HepG2 (cell line): ENCODE data around the gene SPART. TPM values are rescaled to one million over a fixed set of nuclear protein-coding genes. Genes with fewer than 3 reads are reported as not detected.

ENCODE experiments used
- ATAC-seq: fragments of 200-7000 bp; cut with Tn5 transposase; 3 replicates; pipeline ENCODE4 v1.9.1; 2020; ENCODE audit warnings: mild to moderate bottlenecking, moderate library complexity
- BruUV-seq: library from RNA; stranded (reverse); fragments of 400-500 nt; replicated peaks from 2 replicates; lab custom pipeline; 2021; lab: Mats Ljungman, UMichigan
- CTCF ChIA-PET: fragments of 300-600 bp; formaldehyde crosslinking; extraction: SDS; loops from one replicate; lab custom pipeline; 2021; ENCODE audit warnings: low total read pairs, inconsistent platforms, low intra/inter-chr PET ratio; lab: Yijun Ruan, JAX
- POLR2A ChIA-PET: fragments of 350-600 bp; sonication (Branson Sonifier 250); formaldehyde crosslinking; loops from one replicate; lab custom pipeline; 2020; ENCODE audit warnings: antibody characterized with exemption, inconsistent platforms; lab: Yijun Ruan, JAX
- DNase-seq: peaks from one replicate; pipeline ENCODE4 v3.0.0-alpha.2; 2015; ENCODE audit warnings: low spot score
- FAIRE-seq: peaks from 3 replicates; lab custom pipeline; 2011; peaks lifted over from hg19 to GRCh38; lab: Jason Lieb, UNC
- H2AFZ ChIP-seq: one replicate; pipeline ENCODE4 v1.6.1; 2011; ENCODE audit warnings: low read length, inconsistent platforms
- H3K27ac ChIP-seq: fragments of 300-600 bp; 3 replicates; pipeline ENCODE4 v1.8.0; 2011; ENCODE audit warnings: mixed run types, mild to moderate bottlenecking, mixed read lengths, low read length, inconsistent platforms; ENCODE audit not compliant: insufficient read depth; ENCODE audit errors: extremely low read length
- H3K27me3 ChIP-seq, 2 experiments: fragments of 200-600 bp in 1 of 2; 2 replicates in 1 of 2; 3 replicates in 1 of 2; pipeline versions ENCODE4 v1.6.0 to v1.8.0; 2011; ENCODE audit warnings: low read length in 2 of 2, mild to moderate bottlenecking in 2 of 2, moderate library complexity in 2 of 2, inconsistent platforms in 1 of 2; ENCODE audit not compliant: insufficient read depth in 2 of 2, control insufficient read depth in 1 of 2
- H3K36me3 ChIP-seq, 2 experiments: fragments of 200-600 bp in 1 of 2; replicated peaks in 1 of 2; 2 replicates in 1 of 2; 3 replicates in 1 of 2; pipeline versions ENCODE4 v1.5.1 to v1.8.0; 2011; ENCODE audit warnings: low read length in 2 of 2, inconsistent platforms in 1 of 2; ENCODE audit not compliant: insufficient read depth in 2 of 2, control insufficient read depth in 1 of 2
- H3K4me1 ChIP-seq: 2 replicates; pipeline ENCODE4 v1.5.1; 2012; ENCODE audit warnings: low read length, inconsistent platforms; ENCODE audit not compliant: insufficient read depth
- H3K4me2 ChIP-seq: 2 replicates; pipeline ENCODE4 v1.6.0; 2011; ENCODE audit warnings: low read depth, low read length, inconsistent platforms
- H3K4me3 ChIP-seq, 3 experiments: fragments of 200-600 bp in 1 of 3; sonication (generic), shearing (Covaris generic) in 1 of 3; replicated peaks in 1 of 3; 2 replicates each; pipeline ENCODE4 v1.5.1; 2011 to 2016; ENCODE audit warnings: low read length in 3 of 3, inconsistent platforms in 2 of 3, low read depth in 2 of 3, mild to moderate bottlenecking in 2 of 3, control low read depth in 1 of 3, mixed read lengths in 1 of 3; ENCODE audit not compliant: insufficient read depth in 1 of 3
- H3K79me2 ChIP-seq: one replicate; pipeline ENCODE4 v1.6.1; 2011; ENCODE audit warnings: low read length, inconsistent platforms; ENCODE audit not compliant: insufficient read depth
- H3K9ac ChIP-seq: 2 replicates; pipeline ENCODE4 v1.6.0; 2011; ENCODE audit warnings: mild to moderate bottlenecking, low read depth, low read length, inconsistent platforms; ENCODE audit not compliant: insufficient read depth
- H3K9me3 ChIP-seq: 2 replicates; pipeline ENCODE4 v1.5.1; 2012; ENCODE audit warnings: mild to moderate bottlenecking, low read length
- H4K20me1 ChIP-seq: 2 replicates; pipeline ENCODE4 v1.6.0; 2011; ENCODE audit warnings: inconsistent platforms, mild to moderate bottlenecking, low read length, moderate library complexity; ENCODE audit not compliant: insufficient read depth
- AGO2 ChIP-seq: fragments of 200-400 bp; formaldehyde crosslinking; optimal IDR thresholded peaks from 2 replicates; pipeline ENCODE3; 2017; ENCODE audit warnings: mild to moderate bottlenecking, low read depth, low read length, moderate library complexity
- CBFB ChIP-seq: sonication (generic); formaldehyde crosslinking; IDR thresholded peaks from 2 replicates; pipeline ENCODE4 v1.4.0; 2020; ENCODE audit warnings: missing genetic modification reagents
- CBX5 ChIP-seq: sonication (generic); formaldehyde crosslinking; IDR thresholded peaks from 2 replicates; pipeline ENCODE4 v1.4.0; 2020; ENCODE audit warnings: missing genetic modification reagents, borderline replicate concordance
- CREB1 ChIP-seq, 2 experiments: fragments of 450-650 bp in 1 of 2; IDR thresholded peaks; 2 replicates each; pipeline ENCODE4 v1.6.1; 2016 to 2017; ENCODE audit warnings: control low read depth in 1 of 2, mild to moderate bottlenecking in 1 of 2, missing compliant biosample characterization in 1 of 2, missing genetic modification characterization in 1 of 2
- KDM6A ChIP-seq: IDR thresholded peaks from 2 replicates; pipeline ENCODE4 v1.6.1; 2016; ENCODE audit warnings: low read depth
- NONO ChIP-seq, 2 experiments: fragments of 450-650 bp in 1 of 2; sonication (generic) in 1 of 2; formaldehyde crosslinking in 1 of 2; IDR thresholded peaks in 1 of 2; conservative IDR thresholded peaks in 1 of 2; 2 replicates each; pipeline versions ENCODE4 v1.6.1 to v1.8.0; 2017 to 2022; ENCODE audit warnings: mild to moderate bottlenecking in 1 of 2, missing genetic modification reagents in 1 of 2, moderate library complexity in 1 of 2
- POLR2G ChIP-seq: fragments of 200-400 bp; formaldehyde crosslinking; IDR thresholded peaks from 2 replicates; pipeline ENCODE4 v1.6.1; 2018; ENCODE audit warnings: mild to moderate bottlenecking, low read depth, low read length, moderate library complexity
- STAG1 ChIP-seq: sonication (generic); formaldehyde crosslinking; IDR thresholded peaks from 2 replicates; pipeline ENCODE4 v1.4.0; 2020; ENCODE audit warnings: missing genetic modification reagents
- TP53 ChIP-seq: sonication (generic); formaldehyde crosslinking; conservative IDR thresholded peaks from 2 replicates; pipeline ENCODE4 v1.4.0; 2020; ENCODE audit warnings: missing genetic modification reagents
- ZKSCAN1 ChIP-seq: fragments of 150-350 bp; IDR thresholded peaks from 2 replicates; pipeline ENCODE4 v1.6.1; 2014; ENCODE audit warnings: low read length
- ZNF446 ChIP-seq: sonication (generic); formaldehyde crosslinking; IDR thresholded peaks from 2 replicates; pipeline ENCODE4 v1.5.0; 2020; ENCODE audit warnings: mild to moderate bottlenecking, missing genetic modification reagents
- ZNF546 ChIP-seq: sonication (generic); formaldehyde crosslinking; conservative IDR thresholded peaks from 2 replicates; pipeline ENCODE4 v1.8.1; 2023; ENCODE audit warnings: mild to moderate bottlenecking, missing genetic modification reagents
- ZNF746 ChIP-seq: sonication (generic); formaldehyde crosslinking; IDR thresholded peaks from 2 replicates; pipeline ENCODE4 v1.8.0; 2022; ENCODE audit warnings: mild to moderate bottlenecking, missing genetic modification reagents
- ZNF766 ChIP-seq: sonication (generic); formaldehyde crosslinking; IDR thresholded peaks from 2 replicates; pipeline ENCODE4 v1.5.0; 2020; ENCODE audit warnings: missing genetic modification reagents, borderline replicate concordance
- ZNF879 ChIP-seq: sonication (generic); formaldehyde crosslinking; IDR thresholded peaks from 2 replicates; pipeline ENCODE4 v1.8.1; 2023; ENCODE audit warnings: missing genetic modification reagents
- WGBS: methylation state at CpG from one replicate; pipeline ENCODE4 v1.1.6; 2017; ENCODE audit warnings: low lambda C conversion rate; 5-methylcytosine and 5-hydroxymethylcytosine counted together
- in situ Hi-C: cut with HindIII; loops from 2 replicates; pipeline ENCODE4 v1.10.0; 2017; ENCODE audit warnings: low pct_unique_long_range_greater_than_20kb; ENCODE audit not compliant: extremely low pct_ligation_motif_present
- intact Hi-C: fragments of 100-400 bp; cut with micrococcal nuclease; formaldehyde crosslinking; loops from one replicate; pipeline ENCODE4 v1.10.0; 2022; ENCODE audit not compliant: unreplicated experiment
- polyA plus RNA-seq, 8 experiments: library from polyadenylated mRNA; depleted of rRNA in 3 of 8; stranded (reverse) in 7 of 8; unstranded in 1 of 8; fragments of >200 nt; fragmentation: Illumina TruSeq in 4 of 8; extraction: Trizol in 4 of 8; gene quantifications; 2 replicates each; pipeline versions ENCODE4 v1.2.1 to v1.2.3, GENCODE V29; 2011 to 2016; ENCODE audit warnings: low read depth in 4 of 8, missing spikeins in 1 of 8, mixed read lengths in 1 of 8; ENCODE audit not compliant: insufficient read depth in 1 of 8
- total RNA-seq, 5 experiments: library from RNA; depleted of rRNA; stranded (reverse); fragments of >200 nt; fragmentation: Illumina TruSeq; extraction: Trizol; gene quantifications; 2 replicates each; pipeline ENCODE4 v1.2.3, GENCODE V29; 2016; ENCODE audit warnings: low read depth in 1 of 5
- TF ChIP-seq, protein P1 (sequence below): sonication (generic); formaldehyde crosslinking; IDR thresholded peaks from 2 replicates; pipeline ENCODE4 v1.4.0; 2020; ENCODE audit warnings: missing genetic modification reagents
- TF ChIP-seq, protein P2 (sequence below): sonication (generic); formaldehyde crosslinking; IDR thresholded peaks from 2 replicates; pipeline ENCODE4 v1.5.0; 2020; ENCODE audit warnings: mild to moderate bottlenecking, missing genetic modification reagents, moderate library complexity
- TF ChIP-seq, protein P3 (sequence below): sonication (generic); formaldehyde crosslinking; IDR thresholded peaks from 2 replicates; pipeline ENCODE4 v1.5.0; 2020; ENCODE audit warnings: missing genetic modification reagents

SPART gene
- total and polyA plus RNA-seq, 2 of the 13 experiments (the other 11 are each of a cell fraction or from before 2014, with no cell fraction given) = 8.9 to 28.8 TPM

DNA sequence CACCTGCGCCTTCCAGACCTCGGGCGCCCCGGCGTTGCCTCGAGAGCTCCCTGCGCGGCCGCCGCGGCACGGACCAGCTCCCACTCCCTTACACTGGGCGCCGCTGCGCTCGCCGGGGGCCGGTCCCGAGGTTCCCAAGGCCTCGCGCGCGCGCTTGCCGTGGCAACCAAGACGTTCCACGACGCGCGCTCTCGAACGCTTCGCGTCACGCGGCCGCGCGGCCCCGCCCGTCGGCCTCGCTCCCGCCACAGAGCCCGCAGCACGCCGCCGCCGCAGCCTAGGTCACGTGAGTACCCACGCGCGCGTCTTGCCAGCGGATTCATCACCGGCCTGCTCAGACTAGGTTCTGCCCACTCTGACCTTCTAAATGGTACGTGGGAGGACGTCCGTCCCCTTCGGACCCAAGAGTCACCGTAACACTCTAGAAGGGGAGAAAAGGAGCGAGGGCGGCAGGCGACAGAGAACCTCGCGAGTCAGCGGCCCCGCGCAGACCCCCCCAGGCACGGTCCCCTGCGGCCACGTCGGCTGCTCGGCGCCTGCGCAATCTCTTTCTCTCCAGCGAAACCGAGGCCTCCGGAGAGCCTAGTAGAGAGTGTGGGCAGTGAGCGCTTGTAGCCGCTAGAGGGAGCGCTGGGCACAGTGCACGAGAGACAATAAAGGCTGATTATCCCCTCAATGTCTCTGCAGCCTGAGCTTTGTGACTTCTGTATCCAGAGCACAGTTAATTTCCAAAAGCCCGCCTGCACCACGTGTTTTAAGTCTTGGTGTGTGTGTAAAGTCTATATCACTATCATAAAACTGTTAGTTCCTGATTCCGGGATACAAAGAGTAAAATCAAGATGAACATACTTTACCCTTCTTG, at the start of gene SPART (continued):
- TF ChIP-seq AGO2 (no peak), ZNF446 (CRISPR knock-in tag) (no peak), CBX5 (CRISPR knock-in tag) (no peak), ZNF546 (CRISPR knock-in tag) (no peak)
- TF ChIP-seq, protein P1, sequence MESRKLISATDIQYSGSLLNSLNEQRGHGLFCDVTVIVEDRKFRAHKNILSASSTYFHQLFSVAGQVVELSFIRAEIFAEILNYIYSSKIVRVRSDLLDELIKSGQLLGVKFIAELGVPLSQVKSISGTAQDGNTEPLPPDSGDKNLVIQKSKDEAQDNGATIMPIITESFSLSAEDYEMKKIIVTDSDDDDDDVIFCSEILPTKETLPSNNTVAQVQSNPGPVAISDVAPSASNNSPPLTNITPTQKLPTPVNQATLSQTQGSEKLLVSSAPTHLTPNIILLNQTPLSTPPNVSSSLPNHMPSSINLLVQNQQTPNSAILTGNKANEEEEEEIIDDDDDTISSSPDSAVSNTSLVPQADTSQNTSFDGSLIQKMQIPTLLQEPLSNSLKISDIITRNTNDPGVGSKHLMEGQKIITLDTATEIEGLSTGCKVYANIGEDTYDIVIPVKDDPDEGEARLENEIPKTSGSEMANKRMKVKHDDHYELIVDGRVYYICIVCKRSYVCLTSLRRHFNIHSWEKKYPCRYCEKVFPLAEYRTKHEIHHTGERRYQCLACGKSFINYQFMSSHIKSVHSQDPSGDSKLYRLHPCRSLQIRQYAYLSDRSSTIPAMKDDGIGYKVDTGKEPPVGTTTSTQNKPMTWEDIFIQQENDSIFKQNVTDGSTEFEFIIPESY = no peak

DNA sequence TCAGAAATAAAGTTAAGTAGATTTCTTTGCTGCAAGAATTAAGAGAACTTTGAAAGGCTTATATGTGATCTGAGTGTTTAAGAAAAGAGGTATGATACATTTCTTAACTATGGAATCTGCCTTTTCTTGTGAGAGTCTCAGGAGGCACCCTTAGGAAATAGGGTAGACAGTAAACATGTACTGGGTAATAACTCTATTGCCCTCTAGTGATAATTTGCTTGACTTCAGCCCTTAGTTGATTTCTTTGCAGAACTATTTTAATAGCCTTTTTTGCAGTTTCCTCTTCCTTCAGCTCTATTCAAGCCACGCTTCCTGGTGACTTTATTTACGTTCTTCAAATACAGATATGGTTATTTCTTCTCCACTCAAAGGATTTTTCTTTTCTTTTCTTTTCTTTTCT, 49.1 kb upstream of the SPART start:
- in situ Hi-C loops (no loop called here), intact Hi-C loops (loop anchor here (1.0 to 5.0 kb wide), 2 partner anchors 49 to 113 kb away; partner anchors contain the start of gene SPART)
- POLR2A ChIA-PET = no interaction called here
- ATAC-seq = peak; percentile 66
- Histone ChIP-seq H2AFZ (no peak overlapping the region), H3K27ac (no peak overlapping the region), H3K79me2 (no peaks in the 10 kb centered on the region), H3K9me3 (no peaks in the 10 kb centered on the region), H4K20me1 (no peaks in the 10 kb centered on the region), H3K36me3 (no peaks in the 10 kb centered on the region), H3K4me2 (no peak overlapping the region), H3K4me1 (no peaks in the 10 kb centered on the region), H3K27me3 (no peaks in the 10 kb centered on the region), H3K4me3 (no peak overlapping the region), H3K9ac (no peak overlapping the region)
- CTCF ChIA-PET = interaction anchor here (0.8 to 2.0 kb wide), 2 partner anchors 48 to 113 kb away, joined by 3 to 12 read pairs; no protein-coding TSS in a partner anchor
- peak; percentile 5 for DNase-seq
- FAIRE-seq = no peak
- BruUV-seq = no TSS peak
- 1% methylated on average over 2 of the region's 2 CpGs for WGBS
- TF ChIP-seq NONO (IDR thresholded peaks at IDR 0.05) (no peak), NONO (CRISPR knock-in tag; conservative IDR thresholded peaks at IDR 0.05) (no peak), ZKSCAN1 (no peak), TP53 (no peak), ZNF879 (CRISPR knock-in tag) (no peak), CBFB (no peak), CREB1 (IDR thresholded peaks at IDR 0.05) (no peak), CREB1 (CRISPR knock-in tag; IDR thresholded peaks at IDR 0.05) (no peak), ZNF766 (CRISPR knock-in tag) (no peak), KDM6A (no peak), ZNF746 (CRISPR knock-in tag) (no peak), POLR2G (no peak), STAG1 (CRISPR knock-in tag) (peak; percentile 53)
- TF ChIP-seq, protein P2, sequence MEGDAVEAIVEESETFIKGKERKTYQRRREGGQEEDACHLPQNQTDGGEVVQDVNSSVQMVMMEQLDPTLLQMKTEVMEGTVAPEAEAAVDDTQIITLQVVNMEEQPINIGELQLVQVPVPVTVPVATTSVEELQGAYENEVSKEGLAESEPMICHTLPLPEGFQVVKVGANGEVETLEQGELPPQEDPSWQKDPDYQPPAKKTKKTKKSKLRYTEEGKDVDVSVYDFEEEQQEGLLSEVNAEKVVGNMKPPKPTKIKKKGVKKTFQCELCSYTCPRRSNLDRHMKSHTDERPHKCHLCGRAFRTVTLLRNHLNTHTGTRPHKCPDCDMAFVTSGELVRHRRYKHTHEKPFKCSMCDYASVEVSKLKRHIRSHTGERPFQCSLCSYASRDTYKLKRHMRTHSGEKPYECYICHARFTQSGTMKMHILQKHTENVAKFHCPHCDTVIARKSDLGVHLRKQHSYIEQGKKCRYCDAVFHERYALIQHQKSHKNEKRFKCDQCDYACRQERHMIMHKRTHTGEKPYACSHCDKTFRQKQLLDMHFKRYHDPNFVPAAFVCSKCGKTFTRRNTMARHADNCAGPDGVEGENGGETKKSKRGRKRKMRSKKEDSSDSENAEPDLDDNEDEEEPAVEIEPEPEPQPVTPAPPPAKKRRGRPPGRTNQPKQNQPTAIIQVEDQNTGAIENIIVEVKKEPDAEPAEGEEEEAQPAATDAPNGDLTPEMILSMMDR = peak; percentile 41
- TF ChIP-seq, protein P3, sequence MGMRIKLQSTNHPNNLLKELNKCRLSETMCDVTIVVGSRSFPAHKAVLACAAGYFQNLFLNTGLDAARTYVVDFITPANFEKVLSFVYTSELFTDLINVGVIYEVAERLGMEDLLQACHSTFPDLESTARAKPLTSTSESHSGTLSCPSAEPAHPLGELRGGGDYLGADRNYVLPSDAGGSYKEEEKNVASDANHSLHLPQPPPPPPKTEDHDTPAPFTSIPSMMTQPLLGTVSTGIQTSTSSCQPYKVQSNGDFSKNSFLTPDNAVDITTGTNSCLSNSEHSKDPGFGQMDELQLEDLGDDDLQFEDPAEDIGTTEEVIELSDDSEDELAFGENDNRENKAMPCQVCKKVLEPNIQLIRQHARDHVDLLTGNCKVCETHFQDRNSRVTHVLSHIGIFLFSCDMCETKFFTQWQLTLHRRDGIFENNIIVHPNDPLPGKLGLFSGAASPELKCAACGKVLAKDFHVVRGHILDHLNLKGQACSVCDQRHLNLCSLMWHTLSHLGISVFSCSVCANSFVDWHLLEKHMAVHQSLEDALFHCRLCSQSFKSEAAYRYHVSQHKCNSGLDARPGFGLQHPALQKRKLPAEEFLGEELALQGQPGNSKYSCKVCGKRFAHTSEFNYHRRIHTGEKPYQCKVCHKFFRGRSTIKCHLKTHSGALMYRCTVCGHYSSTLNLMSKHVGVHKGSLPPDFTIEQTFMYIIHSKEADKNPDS (CRISPR knock-in tag) = no peak
